ENCODE data around the gene VAC14.
A peak's percentile ranks its signal among the peaks of the same experiment; 100 is the strongest.

Gene VAC14

DNA sequence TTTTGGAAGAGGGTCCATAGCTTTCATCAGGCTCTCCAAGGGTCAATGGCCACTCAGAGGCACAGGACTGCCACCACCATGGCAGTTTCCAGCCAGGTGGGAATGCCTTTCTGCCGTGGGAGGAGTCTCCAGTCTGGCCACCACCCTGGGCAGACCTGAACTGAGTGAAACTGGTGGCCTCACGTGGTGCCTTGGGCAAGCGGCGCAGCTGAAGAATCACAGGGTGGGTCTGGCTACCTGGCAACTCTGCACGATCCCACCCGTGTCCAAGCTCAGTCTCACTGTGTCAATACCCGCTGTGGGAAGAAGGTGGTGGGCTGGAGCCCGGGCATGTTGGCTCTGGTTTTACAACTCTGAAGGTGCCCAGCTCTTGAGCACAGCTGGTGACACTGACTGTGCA lies 31.8 kb downstream of the VAC14 start:
- Histone ChIP-seq H3K9me3 (ENCODE audit: insufficient read depth, low read length) (no peaks in the 10 kb centered on the region), H3K27me3 (ENCODE audit: insufficient read depth, insufficient read length) (no peaks in the 10 kb centered on the region), H3K4me3 (ENCODE audit: insufficient read length, low read depth) (no peak overlapping the region), H3K9ac (ENCODE audit: insufficient read length, low read depth) (peak overlapping the region; percentile 8), H3K4me1 (ENCODE audit: insufficient read depth, insufficient read length) (peaks cover 10% of the 10 kb centered on the region), H3K36me3 (ENCODE audit: insufficient read depth, insufficient read length, low read length) (peaks cover 78% of the 10 kb centered on the region)
- TF ChIP-seq YY1 (IDR thresholded peaks at IDR 0.05; ENCODE audit: insufficient read depth, insufficient read length) (no peak), SUZ12 (IDR thresholded peaks at IDR 0.05; ENCODE audit: extremely low read depth, insufficient read depth, insufficient read length) (no peak), ZNF274 (IDR thresholded peaks at IDR 0.05; ENCODE audit: low read depth, low read length) (no peak)
- no peak for DNase-seq (ENCODE audit: low read depth, low spot score)

DNA sequence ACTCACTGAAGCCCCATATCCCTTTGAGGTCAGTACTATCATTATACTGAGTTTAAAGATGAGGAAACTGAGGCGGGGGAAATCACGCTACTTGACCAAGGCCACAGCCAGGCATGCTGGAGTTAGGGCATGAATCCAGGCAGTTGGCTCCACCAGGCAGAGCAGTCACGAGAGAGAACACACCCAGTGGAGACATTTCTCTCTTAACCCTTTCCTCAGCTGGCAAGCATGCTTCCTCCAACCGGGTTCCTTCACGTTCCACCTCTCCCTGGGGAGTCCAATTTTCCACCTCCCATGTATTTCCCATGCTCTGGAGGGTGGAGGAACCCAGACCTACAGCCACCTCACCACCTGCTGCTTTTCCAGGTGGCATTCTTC lies 32.8 kb downstream of the VAC14 start:
- DNase-seq (ENCODE audit: low read depth, low spot score): no peak
- TF ChIP-seq ZNF274 (IDR thresholded peaks at IDR 0.05; ENCODE audit: low read depth, low read length) (no peak), YY1 (IDR thresholded peaks at IDR 0.05; ENCODE audit: insufficient read depth, insufficient read length) (no peak), SUZ12 (IDR thresholded peaks at IDR 0.05; ENCODE audit: extremely low read depth, insufficient read depth, insufficient read length) (no peak)
- no peak overlapping the region for H3K4me3 ChIP-seq (ENCODE audit: insufficient read length, low read depth)
- H3K36me3 ChIP-seq (ENCODE audit: insufficient read depth, insufficient read length, low read length): peaks cover 73% of the 10 kb centered on the region
- H3K27me3 ChIP-seq (ENCODE audit: insufficient read depth, insufficient read length): no peaks in the 10 kb centered on the region
- H3K9me3 ChIP-seq (ENCODE audit: insufficient read depth, low read length): no peaks in the 10 kb centered on the region
- peaks cover 10% of the 10 kb centered on the region for H3K4me1 ChIP-seq (ENCODE audit: insufficient read depth, insufficient read length)
- no peak overlapping the region for H3K9ac ChIP-seq (ENCODE audit: insufficient read length, low read depth)

- TF ChIP-seq ZNF274 (IDR thresholded peaks at IDR 0.05; ENCODE audit: low read depth, low read length) (no peak), SUZ12 (IDR thresholded peaks at IDR 0.05; ENCODE audit: extremely low read depth, insufficient read depth, insufficient read length) (no peak), YY1 (IDR thresholded peaks at IDR 0.05; ENCODE audit: insufficient read depth, insufficient read length) (no peak)
- DNase-seq (ENCODE audit: low read depth, low spot score): no peak
- Histone ChIP-seq H3K9me3 (ENCODE audit: insufficient read depth, low read length) (no peaks in the 10 kb centered on the region), H3K36me3 (ENCODE audit: insufficient read depth, insufficient read length, low read length) (peaks cover 74% of the 10 kb centered on the region), H3K9ac (ENCODE audit: insufficient read length, low read depth) (no peak overlapping the region), H3K27me3 (ENCODE audit: insufficient read depth, insufficient read length) (no peaks in the 10 kb centered on the region), H3K4me3 (ENCODE audit: insufficient read length, low read depth) (no peak overlapping the region), H3K4me1 (ENCODE audit: insufficient read depth, insufficient read length) (peaks cover 10% of the 10 kb centered on the region)
Observed at GRCh38 chr16:70767377-70768202, 33.4 kb downstream of the VAC14 start.

DNA sequence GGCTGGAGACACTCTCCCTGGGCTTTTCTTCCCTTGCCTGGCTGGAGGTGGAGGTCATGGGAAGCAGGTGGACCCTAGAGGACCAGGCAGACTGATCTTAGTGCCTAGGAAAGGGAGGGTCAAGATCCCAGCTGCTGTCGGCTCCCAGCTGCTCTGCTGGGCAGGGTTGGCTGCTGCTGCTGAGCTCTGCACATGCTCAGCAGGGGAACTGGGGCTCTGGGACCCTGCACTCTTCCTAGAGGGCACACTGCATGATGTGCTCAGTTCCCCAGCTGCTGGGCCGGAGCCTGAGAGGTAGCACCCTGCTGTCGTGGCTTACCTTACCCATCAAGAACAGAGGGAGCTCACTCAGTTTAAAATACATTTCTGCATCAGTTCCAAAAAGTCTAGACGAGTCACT lies 34.3 kb downstream of the VAC14 start:
- no peaks in the 10 kb centered on the region for H3K9me3 ChIP-seq (ENCODE audit: insufficient read depth, low read length)

DNA sequence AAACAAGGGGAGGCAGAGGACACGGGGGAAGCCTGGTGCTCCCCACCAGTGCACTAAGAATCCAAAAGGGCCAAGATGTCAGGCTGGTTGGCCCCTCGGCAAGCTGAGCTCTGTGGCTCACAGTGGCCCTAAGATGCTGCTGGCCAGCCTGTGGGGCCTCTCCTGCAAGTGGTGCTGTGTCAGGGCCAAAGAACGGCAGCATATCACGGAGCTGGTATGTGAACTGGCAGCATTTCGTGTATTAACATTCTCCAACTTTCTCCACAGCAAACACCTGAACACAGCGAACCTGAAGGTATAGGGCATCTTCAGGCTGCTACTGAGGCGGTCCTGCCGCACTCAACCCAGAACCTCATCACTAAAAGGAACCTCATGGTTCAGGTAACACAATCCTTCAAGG lies 34.8 kb downstream of the VAC14 start:
- no peak for DNase-seq (ENCODE audit: low read depth, low spot score)
- Histone ChIP-seq H3K36me3 (ENCODE audit: insufficient read depth, insufficient read length, low read length) (peaks cover 74% of the 10 kb centered on the region), H3K9me3 (ENCODE audit: insufficient read depth, low read length) (no peaks in the 10 kb centered on the region), H3K9ac (ENCODE audit: insufficient read length, low read depth) (no peak overlapping the region), H3K4me1 (ENCODE audit: insufficient read depth, insufficient read length) (peaks cover 14% of the 10 kb centered on the region), H3K27me3 (ENCODE audit: insufficient read depth, insufficient read length) (no peaks in the 10 kb centered on the region), H3K4me3 (ENCODE audit: insufficient read length, low read depth) (no peak overlapping the region)
- TF ChIP-seq SUZ12 (IDR thresholded peaks at IDR 0.05; ENCODE audit: extremely low read depth, insufficient read depth, insufficient read length) (no peak), ZNF274 (IDR thresholded peaks at IDR 0.05; ENCODE audit: low read depth, low read length) (no peak), YY1 (IDR thresholded peaks at IDR 0.05; ENCODE audit: insufficient read depth, insufficient read length) (no peak)

More for the DNA sequence above, 34.3 kb downstream of the VAC14 start:
- peaks cover 10% of the 10 kb centered on the region for H3K4me1 ChIP-seq (ENCODE audit: insufficient read depth, insufficient read length)
- no peak for DNase-seq (ENCODE audit: low read depth, low spot score)
- peaks cover 74% of the 10 kb centered on the region for H3K36me3 ChIP-seq (ENCODE audit: insufficient read depth, insufficient read length, low read length)
- no peak overlapping the region for H3K4me3 ChIP-seq (ENCODE audit: insufficient read length, low read depth)
- H3K9ac ChIP-seq (ENCODE audit: insufficient read length, low read depth): no peak overlapping the region
- TF ChIP-seq ZNF274 (IDR thresholded peaks at IDR 0.05; ENCODE audit: low read depth, low read length) (no peak), YY1 (IDR thresholded peaks at IDR 0.05; ENCODE audit: insufficient read depth, insufficient read length) (no peak), SUZ12 (IDR thresholded peaks at IDR 0.05; ENCODE audit: extremely low read depth, insufficient read depth, insufficient read length) (no peak)
- H3K27me3 ChIP-seq (ENCODE audit: insufficient read depth, insufficient read length): no peaks in the 10 kb centered on the region

DNA sequence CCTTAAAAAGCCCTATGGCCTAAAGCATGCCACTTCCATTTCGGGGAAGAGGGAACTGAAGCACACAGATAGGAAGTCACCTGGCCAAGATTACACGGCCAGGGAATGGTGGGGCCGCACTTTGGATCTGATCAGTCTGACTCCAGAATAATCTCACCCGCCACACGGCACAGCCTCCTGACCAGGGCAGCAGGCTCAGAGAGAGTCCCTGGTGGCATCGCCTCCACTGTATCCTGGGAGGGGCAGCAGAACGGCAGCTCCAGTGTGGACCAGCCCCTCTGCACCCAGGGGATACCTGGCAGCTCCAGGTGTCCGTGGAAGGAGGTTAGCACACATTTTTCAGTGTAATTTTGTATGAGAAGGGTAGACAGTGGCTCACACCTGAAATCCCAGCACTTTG lies 35.5 kb downstream of the VAC14 start:
- H3K36me3 ChIP-seq (ENCODE audit: insufficient read depth, insufficient read length, low read length): peaks cover 69% of the 10 kb centered on the region
- H3K4me1 ChIP-seq (ENCODE audit: insufficient read depth, insufficient read length): peaks cover 15% of the 10 kb centered on the region

DNA sequence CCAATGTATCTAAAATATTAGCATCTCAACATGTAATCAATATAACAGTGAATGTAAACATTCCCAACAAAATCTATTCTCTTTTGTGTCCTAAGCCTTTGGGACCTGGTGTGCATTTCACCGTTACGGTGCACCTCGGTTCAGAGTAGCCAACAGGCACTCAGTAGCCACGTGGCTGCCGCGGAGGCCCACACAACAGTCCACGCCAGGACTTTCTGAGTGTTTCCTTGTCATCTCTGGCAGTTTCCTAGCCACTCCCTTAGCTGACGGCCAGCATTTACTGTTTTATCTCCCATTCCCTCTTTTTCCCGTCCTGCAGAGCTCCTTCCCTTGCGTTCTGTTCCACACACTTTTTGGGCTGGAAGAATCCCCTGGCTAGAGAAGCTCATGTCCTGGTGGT lies 36.3 kb downstream of the VAC14 start:
- TF ChIP-seq SUZ12 (IDR thresholded peaks at IDR 0.05; ENCODE audit: extremely low read depth, insufficient read depth, insufficient read length) (no peak), YY1 (IDR thresholded peaks at IDR 0.05; ENCODE audit: insufficient read depth, insufficient read length) (no peak), ZNF274 (IDR thresholded peaks at IDR 0.05; ENCODE audit: low read depth, low read length) (no peak)
- peaks cover 18% of the 10 kb centered on the region for H3K4me1 ChIP-seq (ENCODE audit: insufficient read depth, insufficient read length)
- no peaks in the 10 kb centered on the region for H3K9me3 ChIP-seq (ENCODE audit: insufficient read depth, low read length)
- no peak for DNase-seq (ENCODE audit: low read depth, low spot score)
- no peak overlapping the region for H3K9ac ChIP-seq (ENCODE audit: insufficient read length, low read depth)
- H3K27me3 ChIP-seq (ENCODE audit: insufficient read depth, insufficient read length): no peaks in the 10 kb centered on the region
- H3K36me3 ChIP-seq (ENCODE audit: insufficient read depth, insufficient read length, low read length): peaks cover 60% of the 10 kb centered on the region
- H3K4me3 ChIP-seq (ENCODE audit: insufficient read length, low read depth): no peak overlapping the region

More for the DNA sequence above, 35.5 kb downstream of the VAC14 start:
- Histone ChIP-seq H3K27me3 (ENCODE audit: insufficient read depth, insufficient read length) (no peaks in the 10 kb centered on the region), H3K9me3 (ENCODE audit: insufficient read depth, low read length) (no peaks in the 10 kb centered on the region), H3K9ac (ENCODE audit: insufficient read length, low read depth) (peak overlapping the region; percentile 8), H3K4me3 (ENCODE audit: insufficient read length, low read depth) (no peak overlapping the region)
- no peak for DNase-seq (ENCODE audit: low read depth, low spot score)
- no peak for TF ChIP-seq YY1 (IDR thresholded peaks at IDR 0.05; ENCODE audit: insufficient read depth, insufficient read length)
- no peak for TF ChIP-seq SUZ12 (IDR thresholded peaks at IDR 0.05; ENCODE audit: extremely low read depth, insufficient read depth, insufficient read length)
